MV-4-11 (cell line): ENCODE results near the gene AHRR.
"Not testable (repeated sequence)": the region's sequence is repeated elsewhere in the genome, so short reads cannot be mapped to it uniquely, and the experiment has no call there.

Experiments used
- DNase-seq: peaks from one replicate; lab custom pipeline; 2025; lab: John Stamatoyannopoulos, UW

The AHRR gene

DNA sequence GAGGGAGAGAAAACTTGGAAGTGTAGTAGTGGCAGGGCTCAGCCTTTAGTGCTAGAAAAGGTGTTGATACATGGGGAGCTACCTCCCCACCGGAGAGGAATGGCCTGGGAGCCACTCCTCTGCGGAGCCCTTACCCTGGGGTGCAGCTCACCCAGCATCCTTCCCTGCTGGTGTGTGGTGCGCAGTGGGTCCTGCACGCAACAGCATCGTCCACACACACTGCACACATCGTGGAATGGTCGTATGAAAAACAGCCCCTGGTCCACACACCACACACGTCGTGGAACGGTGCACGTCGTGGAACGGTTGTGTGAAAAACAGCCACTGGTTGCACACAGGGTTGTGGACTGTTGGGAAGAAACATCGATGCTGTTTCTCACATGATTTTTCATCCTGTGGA is 16.1 kb upstream of the AHRR start:
- no peak for DNase-seq

DNA sequence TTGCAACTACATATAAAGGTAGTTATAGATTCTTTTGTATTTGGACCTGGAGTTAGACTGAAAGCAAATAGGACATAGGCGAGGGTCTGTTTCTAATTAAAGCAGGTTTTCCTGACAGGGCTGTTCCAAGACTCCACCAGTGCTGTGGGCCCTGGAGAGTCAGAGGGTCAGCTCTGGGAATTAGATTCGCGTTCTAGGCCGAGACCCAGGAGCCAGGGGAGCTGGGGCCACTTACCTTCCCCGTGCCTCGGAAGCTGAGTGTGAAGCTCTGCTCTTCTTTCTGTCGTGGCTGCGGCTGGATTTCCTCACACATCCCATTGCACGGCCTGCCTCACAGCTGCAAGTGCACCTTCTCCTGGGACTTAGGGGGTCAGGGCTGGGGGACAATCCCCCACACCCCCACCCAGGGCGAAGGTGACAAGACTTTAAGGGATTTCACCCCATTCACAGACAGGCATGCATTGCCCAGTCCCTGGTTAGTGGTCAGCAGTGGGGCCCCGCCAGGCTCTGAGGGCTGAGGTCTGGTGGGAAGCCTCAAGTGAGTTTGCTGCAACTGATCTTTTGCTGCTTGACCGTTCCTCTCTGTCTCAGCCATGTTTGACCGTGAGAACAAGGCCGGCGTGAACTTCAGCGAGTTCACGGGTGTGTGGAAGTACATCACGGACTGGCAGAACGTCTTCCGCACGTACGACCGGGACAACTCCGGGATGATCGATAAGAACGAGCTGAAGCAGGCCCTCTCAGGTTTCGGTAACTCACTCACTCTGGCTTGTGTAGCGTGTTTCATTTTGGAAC is 15.3 kb upstream of the AHRR start:
- DNase-seq, result no peak

DNA sequence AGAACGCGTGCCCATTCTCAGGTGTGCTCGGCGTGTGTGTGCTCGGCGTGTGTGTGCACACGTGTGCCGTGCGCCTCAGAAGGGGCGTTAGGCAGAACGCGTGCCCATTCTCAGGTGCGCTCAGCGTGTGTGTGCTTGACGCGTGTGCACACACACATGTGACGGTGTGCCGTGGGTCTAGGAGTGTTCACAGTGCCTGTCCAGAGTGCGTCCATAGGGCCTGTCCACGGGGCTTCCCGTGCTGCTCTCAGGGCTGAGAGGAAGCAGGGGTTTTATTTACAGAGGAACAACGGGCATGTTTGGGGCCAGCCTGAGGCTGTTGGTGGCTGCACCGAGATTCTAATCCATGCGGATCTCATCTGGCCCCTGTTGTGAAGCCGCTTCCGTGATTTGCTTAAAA is 14.2 kb upstream of the AHRR start:
- DNase-seq, result no peak

DNA sequence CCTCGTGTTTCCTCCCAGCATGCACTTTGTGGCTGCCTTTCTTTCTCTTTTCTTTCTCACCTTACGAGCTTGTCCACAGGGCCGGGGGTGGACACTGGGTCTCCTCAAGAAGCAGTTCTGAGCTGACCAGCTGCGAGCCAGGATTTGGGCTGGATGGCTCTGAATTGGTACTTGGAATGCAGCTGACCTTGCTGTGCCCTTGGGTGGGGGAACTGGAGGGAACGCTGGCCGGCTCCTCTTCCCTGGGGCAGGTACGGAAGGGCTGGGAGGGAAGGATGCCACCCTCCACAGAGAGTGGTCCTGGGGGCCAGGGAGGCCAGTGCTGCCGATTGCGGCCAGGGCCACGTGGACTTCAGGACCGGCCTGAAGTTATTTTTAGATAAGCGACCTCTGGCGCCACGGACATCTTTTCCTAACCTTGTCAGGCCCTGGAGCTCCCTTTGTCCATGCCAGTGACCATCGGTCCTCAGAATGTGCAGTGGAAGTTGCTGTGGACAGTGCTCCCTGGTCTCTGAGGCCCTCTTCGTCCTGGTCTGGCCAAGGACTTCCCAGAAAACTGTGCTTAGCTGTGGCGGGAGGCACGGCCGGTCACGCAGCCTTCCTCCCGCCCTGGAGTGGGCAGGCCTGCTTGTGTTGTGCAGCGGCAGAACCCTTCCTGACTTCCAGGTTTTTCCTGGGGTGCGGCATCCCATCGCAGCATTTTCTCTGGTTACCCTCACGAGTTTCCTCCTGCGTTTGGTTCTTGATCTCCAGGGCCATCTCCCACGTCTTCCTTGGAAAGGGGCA is 13.5 kb upstream of the AHRR start:
- no peak for DNase-seq

- DNase-seq, result no peak
Measured at GRCh38 chr5:308672-309271, 12.7 kb upstream of the AHRR start.

DNA sequence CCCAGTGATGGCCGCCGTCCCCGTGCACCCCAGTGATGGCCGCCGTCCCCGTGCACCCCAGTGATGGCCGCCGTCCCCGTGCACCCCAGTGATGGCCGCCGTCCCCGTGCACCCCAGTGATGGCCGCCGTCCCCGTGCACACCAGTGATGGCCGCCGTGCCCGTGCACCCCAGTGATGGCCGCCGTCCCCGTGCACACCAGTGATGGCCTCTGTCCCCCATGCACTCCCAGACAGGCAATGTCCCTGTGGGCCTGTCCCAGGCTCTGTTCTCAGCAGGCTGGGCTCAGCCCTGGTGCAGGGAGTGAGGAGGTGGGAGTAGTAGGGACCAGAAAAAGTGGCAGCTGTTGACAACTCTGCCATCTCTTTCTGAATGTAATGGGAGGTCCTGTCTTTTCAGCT is 11.7 kb upstream of the AHRR start:
- not testable (repeated sequence) for DNase-seq

- no peak for DNase-seq
Measured at GRCh38 chr5:310516-310915, 11.0 kb upstream of the AHRR start.

GRCh38 chr5:310941-311434 is 10.5 kb upstream of the AHRR start:
- DNase-seq, result no peak

DNA sequence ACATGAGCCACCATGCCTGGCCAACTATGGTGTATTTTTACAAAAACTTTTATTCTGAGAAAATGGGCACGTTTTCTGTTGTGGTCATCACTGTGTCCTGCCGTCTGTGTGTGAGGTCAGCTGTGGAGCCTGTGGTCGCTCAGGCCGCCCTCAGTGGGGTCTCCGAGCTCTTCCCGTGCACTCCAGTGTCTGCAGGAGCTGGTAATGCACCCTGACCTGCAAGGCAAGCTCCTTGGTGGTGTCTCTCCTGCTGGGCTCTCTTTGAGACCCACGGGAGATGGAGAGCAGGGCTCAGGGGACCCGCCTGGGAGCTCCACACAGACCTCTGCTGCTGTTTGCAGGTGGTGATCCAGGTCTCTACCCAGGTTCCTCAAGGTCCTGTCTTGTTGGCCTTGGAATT is 9.6 kb upstream of the AHRR start:
- DNase-seq, result no peak

DNA sequence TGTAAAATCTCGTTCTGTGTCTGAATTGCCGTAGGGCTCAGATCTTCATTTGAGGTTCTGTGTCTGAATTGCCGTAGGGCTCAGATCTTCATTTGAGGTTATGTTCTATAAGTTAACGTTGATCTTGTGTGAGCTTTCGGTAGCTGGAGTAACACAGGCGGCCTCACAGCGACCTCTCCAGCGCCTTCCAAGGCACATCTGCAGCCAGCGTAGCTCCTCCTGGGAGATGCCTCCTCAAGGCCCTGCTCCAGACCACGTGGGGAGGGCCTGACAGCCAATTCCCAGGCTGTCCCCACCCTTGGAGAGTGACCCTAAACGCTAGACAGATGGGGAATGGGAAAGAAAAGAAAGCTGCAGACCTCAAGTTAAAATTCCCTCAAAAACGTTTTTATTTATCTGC is 8.7 kb upstream of the AHRR start:
- no peak for DNase-seq

- no peak for DNase-seq
Measured at GRCh38 chr5:313265-313664, 8.2 kb upstream of the AHRR start.

- DNase-seq, result no peak
Measured at GRCh38 chr5:313806-314376, 7.6 kb upstream of the AHRR start.

DNA sequence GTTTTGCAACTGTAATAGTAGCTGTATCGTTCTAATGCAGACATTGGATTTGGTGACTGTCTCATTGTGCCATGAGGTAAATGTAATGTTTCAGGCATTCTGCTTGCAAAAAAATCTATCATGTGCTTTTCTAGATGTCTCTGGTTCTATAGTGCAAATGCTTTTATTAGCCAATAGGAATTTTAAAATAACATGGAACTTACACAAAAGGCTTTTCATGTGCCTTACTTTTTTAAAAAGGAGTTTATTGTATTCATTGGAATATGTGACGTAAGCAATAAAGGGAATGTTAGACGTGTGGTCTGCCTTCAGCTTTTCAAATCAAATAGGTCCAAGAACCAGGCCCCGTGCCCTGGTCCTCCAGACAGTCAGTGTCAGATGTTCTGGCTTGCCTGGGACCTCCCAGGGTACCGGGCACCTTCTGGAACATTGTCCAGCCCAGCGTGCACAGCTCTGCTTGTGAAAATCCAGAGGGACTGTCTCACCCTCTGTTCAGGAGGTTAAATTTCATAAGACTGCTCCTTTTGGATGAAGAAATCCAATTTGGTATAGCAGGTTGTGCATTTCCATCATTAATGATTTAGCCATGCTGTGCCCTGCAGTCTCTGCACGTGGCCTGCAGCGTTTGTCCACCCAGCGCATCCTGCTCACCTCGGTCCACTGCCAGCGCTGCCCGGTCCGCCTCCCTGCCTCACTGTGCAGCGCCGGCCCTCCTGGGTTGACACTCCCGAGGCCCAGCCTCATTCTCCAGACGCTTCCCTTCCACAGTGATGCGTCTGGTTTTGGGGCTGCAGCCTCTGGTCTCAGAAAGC is 6.6 kb upstream of the AHRR start:
- DNase-seq, result no peak

DNA sequence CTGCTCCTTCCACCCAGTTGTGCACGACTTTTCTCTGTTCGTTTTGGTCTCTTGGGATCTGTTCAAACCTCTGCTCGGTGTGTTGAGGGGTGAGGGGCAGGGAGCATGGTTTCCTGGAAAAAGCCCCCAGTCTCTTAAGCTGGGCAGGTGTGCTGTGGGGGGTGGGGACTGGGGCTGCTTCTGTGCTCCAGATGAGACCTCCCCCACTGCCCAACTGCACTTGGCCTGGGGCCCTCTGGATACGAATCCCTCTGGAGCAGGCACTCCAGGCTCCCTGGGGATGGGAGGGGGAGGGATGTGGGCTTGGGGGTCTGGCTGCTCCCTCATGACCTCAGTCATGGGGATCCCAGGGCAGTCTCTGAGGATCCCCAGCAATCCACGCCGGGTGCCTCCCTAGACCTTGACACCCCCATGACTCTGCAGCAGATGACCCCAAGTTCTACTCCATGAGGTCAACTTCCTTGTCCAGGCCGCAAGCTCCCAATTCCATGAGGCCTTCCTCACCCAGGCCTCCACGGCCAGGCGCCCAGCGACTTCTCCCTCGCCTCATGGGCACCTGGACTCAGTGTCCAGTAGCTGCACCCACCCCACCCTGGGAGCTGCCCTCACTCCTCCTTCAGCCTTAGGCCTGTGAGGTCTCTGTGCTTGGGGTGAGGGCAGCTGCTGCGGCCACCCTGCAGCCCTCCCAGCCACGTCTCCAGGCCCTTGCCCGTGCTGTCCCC is 5.9 kb upstream of the AHRR start:
- no peak for DNase-seq

GRCh38 chr5:316210-317085 is 5.1 kb upstream of the AHRR start:
- DNase-seq, result no peak

- peak; percentile 75 for DNase-seq
Measured at GRCh38 chr5:317086-317811, 4.3 kb upstream of the AHRR start.

DNA sequence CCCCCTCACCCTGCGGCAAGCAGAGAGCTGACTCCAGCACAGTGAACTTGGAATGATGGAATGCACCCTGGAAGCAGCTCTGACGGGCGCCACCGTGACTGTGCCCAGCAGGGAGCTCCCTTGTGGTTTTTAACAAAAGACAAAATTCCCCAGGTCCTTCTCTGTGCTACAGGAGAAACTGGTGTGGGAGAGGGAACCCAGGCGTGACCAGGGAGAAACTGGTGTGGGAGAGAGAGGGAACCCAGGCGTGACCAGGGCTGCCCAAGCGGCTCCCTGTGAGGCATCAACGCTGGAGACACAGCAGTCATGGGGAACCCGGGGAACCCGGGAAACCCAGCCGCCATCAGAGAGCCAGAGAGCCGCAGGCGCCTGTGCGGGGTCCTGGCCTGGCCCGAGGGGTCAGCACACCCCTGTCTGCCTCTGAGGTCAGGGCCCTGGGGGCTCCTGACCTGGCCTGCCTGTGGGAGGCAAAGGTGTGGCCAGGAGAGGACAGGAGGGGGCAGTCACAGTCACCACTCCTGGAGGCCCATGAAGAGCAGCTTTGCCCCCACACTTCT is 3.1 kb upstream of the AHRR start:
- no peak for DNase-seq

DNA sequence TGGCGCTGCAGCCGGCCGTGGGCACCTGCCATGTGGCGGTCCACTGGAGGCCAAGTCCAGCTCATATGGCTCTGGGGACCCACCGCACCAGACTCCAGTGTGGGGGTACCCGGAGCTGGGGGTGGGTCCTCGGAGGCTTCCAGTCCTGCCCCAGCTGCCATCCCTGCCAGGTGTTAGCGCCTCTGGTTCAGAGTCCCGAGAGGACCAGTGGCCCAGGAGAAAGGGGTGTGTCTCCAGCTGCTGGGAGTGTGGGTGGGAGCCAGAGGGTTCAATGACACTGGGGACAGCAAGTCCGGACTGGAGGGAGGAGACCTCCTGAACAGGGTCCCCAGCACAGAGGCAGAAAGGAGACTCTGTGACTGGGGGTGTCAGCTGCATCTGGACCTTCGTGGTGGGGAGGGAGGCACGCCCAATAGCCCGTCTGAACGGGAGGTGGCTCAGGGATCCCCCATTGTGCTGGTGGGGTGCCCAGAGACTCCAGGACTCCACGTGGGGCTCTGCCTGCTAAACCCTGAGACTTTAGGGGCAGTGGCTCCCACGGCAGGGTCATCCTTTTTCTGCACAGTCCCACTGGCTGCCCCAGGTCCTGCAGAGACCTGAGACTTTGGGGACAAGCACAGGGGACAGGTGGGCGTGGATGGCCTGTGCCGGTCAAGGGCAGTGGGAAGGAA is 2.4 kb upstream of the AHRR start:
- no peak for DNase-seq
